Stimulated activated CD8-positive, alpha-beta memory T cell treated with anti-CD3 and anti-CD28 coated beads, Interleukin-15, amount 100 ng/mL, for 4 hours (primary cell): ENCODE data around the gene GAL3ST2.
"Not testable (repeated sequence)": the region's sequence is repeated elsewhere in the genome, so short reads cannot be mapped to it uniquely, and the experiment has no call there.

Experiments used
- DNase-seq, 2 donors: peaks; one replicate each; pipeline ENCODE4 v3.0.0-alpha.2; 2020; ENCODE audit warnings: low read depth in 2 of 2

GAL3ST2 gene

DNA sequence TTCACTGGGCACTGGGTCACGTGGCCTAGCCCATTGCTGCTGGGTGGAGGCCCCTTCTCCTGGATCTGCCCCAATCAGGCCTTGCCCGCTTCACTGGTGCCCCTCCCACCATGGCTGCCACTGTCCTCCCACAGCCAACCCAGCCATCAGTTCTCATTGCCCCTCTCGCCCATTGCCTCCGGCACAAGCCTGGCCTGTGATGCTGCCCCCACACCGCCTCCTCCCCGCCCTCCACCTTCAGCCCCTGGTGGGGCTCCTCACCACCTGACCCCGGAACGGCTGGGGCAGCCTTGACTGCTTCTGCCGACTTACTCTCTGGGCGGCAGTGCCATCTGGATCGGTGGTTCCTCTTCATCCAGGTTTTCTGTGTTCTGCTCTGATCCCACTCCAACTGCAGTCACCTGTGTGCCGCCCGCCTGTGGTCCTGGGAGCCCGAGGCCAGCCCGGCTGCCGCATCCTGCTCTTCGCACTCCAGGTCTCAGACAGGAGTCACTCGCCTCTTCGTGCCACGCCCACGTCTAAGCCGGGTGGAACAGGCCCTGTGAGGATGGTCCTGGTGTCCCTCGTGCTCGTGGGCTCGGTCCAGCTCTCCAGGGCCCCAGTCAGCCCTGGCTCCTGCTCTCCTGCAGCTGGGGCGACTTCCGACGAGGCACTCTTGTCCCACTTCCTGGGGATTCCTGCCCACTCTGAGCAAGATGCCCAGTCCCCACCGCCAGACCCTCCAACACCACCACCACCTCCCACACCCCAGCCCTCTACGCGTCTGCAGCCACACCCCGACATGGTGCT is 28.0 kb upstream of the GAL3ST2 start:
- DNase-seq = no peak

DNA sequence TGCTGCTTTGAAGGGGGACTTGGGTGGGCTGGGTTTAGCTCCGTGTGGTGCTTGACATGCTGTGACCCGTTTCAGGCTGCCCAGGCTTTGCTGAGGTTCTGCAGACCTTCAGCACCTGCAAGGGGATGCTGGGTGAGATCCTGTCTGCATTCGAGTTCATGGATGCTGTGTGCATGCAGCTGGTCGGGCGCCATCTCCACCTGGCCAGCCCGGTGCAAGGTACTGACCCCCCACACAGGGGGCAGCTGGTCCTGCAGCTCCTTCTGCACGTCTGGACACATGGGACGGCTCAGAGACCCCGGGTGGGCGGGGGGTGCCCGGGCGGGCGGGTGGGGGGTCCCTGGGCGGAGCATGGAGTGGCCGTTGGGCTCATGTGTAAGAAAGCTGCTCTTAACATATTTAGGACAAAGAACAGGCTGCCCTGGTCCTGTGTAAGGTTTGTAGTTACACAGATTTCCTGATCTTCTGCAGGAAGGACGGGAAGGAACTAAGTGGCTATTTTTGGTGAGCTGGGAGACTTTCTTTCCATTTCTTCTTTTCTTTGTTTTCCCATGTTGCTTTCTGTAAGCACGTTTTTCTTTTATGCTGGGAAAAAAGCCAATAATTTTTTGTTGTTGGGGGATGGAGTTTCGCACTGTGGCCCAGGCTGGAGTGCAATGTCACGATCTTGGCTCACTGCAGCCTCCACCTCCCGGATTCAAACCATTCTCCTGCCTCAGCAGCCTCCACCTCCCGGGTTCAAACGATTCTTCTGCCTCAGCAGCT is 26.4 kb upstream of the GAL3ST2 start:
- no peak for DNase-seq

DNA sequence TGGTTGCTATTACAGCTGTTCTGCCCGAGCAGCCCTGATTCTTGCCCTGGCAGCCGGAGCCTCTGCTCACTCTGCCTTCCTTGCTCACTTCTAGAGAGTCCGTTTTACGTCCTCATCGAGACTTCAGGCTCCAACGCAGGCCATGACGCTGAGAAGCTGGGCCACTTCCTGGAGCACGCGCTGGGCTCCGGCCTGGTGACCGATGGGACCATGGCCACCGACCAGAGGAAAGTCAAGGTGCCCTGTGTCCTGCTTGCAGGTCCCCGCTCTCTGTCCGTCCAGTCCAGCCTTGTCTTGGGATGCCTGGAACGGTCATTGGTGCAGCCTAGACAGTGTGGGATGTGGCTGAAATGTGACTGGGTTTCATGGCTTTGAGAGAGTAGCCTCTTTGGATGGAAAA is 25.5 kb upstream of the GAL3ST2 start:
- DNase-seq = no peak

DNA sequence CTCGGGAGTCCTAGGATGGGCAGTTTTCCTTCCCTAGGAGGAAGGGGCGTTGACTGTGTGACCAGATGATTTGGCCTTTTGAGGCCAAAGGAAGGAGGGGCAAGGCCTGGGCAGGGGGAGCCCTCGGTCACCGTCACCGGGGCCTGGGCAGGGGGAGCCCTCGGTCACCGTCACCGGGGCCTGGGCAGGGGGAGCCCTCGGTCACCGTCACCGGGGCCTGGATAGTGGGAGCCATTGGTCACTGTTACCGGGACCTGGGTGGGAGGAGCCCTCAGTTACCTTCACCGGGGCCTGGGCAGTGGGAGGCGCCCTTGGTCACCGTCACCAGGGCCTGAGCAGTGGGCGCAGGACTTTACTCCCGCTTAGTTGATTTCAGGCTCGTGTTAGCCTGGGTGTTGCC is 24.8 kb upstream of the GAL3ST2 start:
- DNase-seq = no peak

DNA sequence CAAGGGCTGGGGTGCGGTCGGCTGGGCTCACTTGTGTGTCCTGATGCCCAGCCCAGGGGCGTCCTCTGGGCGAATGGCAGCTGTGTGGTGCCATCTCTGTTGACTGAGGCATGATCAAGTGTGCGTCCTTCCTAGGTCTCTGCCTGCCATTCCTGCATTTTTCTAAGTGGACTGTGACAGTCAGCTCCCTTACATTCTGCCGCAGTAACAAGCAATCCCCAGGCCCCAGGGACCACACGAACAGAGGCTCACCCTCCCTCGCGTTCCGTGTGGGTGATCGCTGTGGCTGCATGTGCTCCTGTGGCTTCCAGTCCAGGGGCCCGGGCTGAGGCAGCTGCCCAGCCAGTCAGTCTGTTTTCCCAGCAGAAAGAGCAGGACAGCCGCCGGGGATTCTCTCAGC is 24.4 kb upstream of the GAL3ST2 start:
- DNase-seq = no peak

DNA sequence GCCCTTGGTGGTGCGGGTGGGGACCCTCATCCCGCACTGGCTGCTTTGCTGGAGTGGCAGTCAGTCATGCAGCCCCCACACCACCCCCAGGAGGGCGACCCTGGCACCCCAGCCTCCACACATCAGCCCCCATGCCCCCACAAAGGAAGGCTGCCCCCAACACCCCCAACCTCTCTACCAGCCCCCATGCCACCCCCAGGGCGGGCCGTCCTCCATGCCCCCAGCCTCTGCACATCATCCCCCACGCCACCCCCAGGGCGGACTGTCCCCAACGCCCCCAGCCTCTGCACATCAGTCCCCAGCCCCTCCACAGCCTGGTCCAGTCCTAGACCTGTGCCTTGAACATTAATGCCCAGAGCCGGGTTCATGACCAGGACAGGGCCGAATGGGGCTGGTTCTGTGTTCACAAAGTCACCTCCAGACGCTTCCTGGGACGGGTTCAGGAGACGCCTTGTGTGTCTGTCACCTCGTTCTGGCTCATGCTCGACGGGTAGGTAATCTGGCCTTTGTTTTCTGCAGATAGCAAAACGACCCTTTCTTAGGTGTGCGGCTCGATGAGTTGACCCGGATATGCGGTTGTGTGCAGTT is 23.8 kb upstream of the GAL3ST2 start:
- no peak for DNase-seq

DNA sequence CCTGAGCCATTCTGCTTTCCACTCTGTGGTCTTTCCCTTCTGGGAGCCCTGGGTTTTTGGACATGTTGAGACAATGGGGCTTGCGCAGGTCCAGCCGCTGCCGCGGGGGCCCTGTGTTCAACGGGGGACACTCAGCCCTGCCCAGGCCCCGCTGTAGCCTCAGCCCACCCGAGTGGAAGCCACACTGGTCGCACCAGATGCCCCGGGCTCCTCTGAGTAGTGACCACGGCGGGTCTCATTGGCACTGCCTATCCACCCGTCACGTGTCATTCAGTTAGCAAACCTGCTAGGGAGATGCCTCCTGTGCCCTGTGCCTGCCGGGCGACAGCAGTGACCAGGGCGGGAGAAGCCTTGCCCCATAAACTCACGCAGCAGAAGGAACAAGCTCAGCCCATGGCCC is 23.1 kb upstream of the GAL3ST2 start:
- DNase-seq = no peak

DNA sequence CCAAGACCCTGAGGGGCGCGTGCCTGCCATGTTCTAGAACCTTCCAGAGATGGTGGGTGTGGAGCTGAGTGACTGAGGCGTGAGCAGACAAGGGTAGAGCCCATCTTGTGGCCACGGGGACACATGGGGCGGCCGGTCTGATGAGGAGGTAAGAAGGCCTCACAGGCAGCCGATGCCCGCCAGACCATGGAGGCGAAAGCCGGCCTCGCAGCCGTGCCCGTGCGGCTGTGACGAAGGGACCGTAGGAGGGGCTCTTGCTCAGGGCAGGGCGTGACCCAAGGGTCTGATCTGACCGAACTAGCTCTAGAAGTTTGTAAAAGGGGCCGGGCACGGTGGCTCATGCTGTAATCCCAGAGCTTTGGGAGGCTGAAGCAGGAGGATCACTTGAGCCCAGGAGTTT is 22.6 kb upstream of the GAL3ST2 start:
- DNase-seq = no peak

DNA sequence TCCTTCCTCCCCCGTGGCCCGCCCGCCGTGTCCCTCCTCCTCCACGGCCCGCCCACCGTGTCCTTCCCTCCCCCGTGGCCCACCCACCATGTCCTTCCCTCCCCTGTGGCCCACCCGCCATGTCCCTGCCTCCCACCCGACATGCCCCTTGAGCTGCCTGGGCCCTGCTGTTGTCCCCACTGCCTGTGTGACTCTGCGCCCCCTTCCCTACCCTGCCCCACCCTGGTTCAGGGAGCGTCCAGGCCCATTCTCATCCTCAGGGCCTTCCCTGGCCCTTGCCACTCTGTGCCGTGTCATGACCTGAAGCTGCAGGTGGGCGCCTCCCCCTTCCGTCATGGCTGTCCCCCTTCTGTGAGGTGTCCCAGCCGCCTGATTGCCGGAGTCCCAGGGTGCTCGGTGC is 21.5 kb upstream of the GAL3ST2 start:
- DNase-seq = no peak

DNA sequence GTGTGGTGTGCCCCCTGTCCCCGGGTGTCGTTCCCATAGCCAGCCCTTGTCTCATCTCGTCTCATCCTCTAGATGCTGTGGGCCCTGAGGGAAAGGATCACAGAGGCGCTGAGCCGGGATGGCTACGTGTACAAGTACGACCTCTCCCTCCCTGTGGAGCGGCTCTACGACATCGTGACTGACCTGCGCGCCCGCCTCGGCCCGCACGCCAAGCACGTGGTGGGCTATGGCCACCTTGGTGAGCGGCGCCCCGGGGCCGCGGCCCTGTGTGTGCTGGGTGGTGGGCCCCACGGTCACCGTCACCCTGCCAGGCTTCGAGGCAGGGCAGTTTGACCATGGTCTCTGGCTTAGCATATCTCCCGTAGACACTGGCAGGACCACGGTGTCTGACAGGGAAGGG is 20.8 kb upstream of the GAL3ST2 start:
- DNase-seq = no peak

DNA sequence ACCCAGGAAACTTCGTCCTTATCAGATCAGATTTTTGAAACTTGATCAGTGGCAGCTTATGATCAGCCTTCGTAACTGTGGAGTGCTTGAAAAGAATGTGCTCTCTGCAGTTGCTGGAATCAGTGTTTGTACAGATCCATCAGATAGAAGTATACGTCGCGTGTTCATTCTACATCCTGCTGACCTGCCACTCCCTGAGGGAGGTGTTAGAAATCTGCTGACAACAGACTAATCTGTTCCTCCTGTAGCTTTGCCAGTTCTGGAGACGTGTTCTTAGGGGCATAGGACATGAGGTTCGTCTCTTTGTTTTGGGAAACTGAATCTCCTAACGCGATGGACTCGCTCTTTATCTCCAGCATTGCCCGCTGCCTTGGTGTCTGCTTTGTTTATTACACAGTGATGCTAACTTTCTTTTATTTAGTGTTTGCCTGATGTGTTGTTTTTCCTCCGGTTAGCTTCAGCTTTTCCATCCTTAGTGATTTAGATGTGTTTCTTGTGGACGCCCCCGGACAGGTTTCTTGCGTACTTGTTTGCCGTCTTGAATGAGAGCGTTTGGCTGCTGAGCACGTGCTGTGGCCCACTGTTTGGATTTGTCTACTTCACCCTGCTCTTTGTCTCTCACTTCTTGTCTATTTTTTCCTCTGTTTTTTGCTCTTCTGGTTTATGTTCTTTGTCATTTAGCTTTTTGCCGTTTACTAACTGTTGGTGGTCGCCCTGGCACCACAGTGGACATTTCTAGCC is 17.4 kb upstream of the GAL3ST2 start:
- DNase-seq = no peak

DNA sequence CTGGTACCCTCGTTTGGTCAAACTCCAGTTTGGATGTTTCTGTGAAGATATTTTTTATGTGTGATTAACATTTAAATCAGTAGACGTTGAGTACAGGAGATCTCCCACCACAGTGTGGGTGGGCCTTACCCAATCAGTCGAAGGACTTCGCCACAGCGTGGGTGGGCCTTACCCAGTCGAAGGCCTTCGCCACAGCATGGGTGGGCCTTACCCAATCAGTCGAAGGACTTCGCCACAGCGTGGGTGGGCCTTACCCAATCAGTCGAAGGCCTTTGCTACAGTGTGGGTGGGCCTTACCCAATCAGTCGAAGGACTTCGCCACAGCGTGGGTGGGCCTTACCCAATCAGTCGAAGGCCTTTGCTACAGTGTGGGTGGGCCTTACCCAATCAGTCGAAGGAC is 16.7 kb upstream of the GAL3ST2 start:
- not testable (repeated sequence) for DNase-seq

DNA sequence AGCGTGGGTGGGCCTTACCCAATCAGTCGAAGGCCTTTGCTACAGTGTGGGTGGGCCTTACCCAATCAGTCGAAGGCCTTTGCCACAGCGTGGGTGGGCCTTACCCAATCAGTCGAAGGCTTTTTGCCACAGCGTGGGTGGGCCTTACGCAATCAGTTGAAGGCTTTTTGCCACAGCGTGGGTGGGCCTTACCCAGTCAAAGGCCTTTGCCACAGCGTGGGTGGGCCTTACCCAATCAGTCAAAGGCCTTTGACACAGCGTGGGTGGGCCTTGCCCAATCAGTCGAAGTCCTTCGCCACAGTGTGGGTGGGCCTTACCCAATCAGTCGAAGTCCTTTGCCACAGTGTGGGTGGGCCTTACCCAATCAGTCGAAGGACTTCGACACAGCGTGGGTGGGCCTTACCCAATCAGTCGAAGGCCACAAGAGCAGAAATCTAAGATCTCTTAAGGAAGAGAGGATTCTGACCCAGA is 16.3 kb upstream of the GAL3ST2 start:
- no peak for DNase-seq

DNA sequence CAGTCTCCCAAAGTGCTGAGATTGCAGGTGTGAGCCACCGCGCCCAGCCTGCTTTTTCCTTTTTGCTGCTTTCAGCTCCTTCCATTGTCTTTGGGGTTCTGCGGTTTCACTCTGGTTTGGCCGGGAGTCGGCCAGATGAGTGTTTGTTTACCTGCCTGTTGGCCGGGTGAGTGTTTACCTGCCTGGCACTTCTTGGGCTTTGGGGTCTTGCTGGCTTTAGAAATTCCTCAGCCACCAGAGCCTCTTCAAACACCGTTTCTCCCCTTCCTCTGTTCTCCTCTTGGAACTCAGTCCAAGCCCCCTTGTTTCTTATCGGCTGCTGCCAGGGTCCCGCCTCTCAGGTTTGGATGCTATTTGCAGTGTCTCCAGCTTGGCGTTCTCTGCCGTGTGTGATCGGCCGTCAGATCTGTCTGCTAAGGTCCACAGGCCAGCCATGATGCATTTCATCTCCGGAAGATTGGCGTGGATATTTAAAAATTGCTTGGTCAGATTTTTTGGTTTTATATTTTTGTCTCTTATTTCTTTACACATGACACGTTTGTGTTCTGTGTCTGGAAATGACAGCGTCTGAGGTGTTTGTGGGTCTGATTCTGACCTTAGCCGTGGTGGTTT is 14.2 kb upstream of the GAL3ST2 start:
- DNase-seq = no peak

DNA sequence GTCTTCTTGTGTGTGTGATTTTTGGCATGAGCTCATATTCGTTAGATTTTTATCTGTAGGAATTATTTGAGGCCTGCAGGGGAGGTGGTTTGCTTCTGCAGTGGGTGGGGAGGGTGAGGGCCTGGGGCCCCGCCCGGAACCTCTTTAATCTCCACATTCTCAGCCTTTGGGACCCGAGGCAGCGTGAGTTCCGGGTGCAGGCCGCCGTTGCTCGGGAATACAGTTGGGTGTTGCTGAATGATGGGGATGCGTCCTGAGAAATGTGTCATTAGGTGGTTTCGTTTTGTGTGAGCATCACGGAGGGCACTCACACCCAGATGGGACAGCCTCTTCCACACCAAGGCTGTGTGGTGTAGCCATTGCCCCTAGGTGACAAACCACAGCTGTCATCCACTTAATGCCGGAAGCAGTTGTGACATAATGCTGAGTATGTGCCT is 13.7 kb upstream of the GAL3ST2 start:
- peak; percentile 54 to 59 for DNase-seq

DNA sequence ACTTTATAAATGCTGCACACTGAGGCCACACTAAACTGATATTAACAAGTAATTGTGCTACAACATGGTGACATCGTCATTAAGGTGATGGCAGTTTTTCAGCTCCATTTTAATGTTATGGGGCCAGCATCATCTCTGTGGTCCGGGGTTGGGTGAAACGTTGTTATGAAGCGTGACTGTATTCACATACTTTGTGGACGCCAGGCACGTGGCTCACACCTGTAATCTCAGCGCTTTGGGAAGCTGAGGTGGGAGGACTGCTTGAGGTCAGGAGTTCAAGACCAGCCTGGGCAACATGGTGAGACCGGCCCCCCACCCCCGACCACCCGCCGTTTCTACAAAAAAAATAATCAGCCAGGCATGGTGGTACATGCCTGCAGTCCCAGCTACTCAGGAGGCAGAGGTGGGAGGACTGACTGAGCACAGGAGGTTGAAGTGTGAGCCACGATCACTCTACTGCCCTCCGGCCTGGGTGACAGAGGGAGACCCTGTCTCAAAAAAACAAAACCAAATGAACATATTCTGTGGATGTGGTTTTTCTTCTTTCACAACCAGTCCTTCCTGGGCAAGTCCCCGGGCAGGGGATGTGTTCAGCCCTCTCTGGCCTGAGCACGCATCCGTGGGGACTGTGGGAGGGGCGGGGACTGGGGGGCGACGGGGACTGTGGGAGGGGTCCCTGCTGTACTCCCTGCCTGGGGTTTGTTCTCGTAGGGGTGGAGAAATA is 12.9 kb upstream of the GAL3ST2 start:
- no peak for DNase-seq

DNA sequence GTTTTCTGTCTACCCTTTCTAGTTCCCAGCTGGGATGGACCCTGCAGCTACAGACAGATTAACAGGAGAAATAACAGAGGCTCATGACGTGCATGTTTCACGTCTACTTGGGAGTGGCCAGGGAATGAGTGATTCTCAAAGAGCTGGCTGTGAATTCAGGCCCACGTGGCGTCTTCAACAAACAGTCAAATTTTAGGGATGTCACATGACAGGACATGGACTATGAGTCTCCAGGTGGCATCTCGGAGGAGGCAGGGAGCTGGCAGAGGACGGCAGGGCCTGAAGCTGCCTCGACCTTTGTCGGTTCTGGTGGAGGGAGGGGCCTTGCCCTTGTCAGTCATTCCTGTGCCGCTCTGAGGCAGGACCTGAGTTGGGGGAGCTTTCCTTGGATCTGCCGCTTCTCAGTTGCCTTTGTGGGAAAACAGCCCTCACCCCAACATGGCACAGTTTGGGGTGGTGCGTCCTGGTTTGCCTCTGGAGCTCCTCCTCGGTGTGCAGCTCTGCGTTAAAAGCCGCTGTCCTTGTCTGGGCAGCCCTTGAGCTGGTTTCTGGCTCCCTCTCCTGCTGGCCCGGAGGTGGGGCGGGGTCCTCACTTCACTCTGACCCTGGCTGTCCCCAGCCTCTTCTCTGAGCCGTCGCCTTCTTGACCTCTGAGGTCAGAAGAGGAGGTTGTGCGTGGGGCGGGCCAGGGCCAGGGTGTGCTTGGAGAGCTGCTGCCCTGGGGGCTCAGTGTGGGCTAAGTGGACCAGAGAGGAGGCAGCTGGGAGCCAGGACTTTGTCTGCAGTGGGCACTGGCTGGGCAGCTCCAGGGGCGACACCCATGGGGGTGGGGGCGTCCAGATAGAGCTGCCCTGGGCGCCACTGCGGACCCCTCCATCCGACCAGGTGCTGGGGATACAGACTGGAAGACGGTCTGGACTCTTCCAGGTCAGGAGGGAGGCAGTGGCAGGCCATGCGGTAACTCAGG is 12.1 kb upstream of the GAL3ST2 start:
- no peak for DNase-seq

DNA sequence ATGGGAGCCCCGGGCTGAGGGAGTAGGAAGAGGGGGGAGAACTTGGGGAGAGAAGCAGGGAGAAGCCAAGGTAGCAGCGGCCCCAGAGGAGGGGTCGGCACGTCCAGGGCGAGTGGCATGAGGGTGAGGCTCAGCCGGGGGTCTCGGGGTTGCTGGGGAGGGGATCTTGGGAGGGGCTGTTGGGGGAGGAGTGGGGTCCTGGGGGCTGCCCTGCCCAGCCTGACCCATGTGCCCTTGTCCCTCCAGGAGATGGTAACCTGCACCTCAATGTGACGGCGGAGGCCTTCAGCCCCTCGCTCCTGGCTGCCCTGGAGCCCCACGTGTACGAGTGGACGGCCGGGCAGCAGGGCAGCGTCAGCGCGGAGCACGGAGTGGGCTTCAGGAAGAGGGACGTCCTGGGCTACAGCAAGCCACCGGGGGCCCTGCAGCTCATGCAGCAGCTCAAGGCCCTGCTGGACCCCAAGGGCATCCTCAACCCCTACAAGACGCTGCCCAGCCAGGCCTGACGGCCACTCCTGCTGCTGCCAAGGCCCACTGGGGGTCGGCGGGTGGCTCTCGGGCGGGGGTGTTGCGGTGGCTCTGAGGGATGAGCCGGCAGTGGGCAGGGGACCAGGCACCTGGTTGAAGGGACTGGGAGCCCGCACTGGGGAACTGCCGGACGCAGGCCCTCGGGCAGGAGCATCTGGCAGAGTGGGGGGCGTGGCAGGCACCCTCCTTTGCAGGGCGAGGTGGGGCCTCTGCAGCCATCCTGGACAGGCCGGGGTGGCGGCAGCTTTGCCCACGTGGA is 9.0 kb upstream of the GAL3ST2 start:
- no peak for DNase-seq

DNA sequence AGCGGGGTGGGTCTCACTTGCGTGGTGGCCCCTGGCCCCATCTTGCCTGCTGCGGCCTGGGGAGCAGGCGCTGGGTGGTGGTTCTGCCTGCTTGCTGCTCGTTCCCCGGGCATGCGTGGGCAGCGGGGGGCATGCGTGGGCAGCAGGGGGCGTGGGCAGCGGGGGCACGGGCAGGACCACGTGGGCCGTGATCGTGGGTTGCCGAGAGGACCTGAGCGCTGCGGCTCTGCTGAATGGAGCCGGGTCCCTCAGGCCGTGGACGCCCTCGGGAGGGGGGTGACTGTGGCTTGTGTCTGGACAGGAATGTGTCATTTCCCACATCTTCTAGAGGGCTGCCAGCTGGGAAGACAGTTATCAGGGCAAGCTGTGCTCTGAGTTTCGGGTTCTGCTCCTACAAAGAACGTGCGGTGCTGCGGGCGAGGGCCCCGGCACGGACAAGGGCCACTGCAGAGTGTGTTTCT is 8.3 kb upstream of the GAL3ST2 start:
- DNase-seq = no peak
